HG03520 (cell line): ENCODE data around the gene EXD2.
"Not testable (repeated sequence)": the region's sequence is repeated elsewhere in the genome, so short reads cannot be mapped to it uniquely, and the experiment has no call there.

ENCODE experiments used
- ATAC-seq: cut with Tn5 transposase; IDR thresholded peaks from one replicate; pipeline ENCODE4 v1.9.1; 2021; ENCODE audit warnings: mild to moderate bottlenecking, moderate library complexity; ENCODE audit not compliant: unreplicated experiment

The EXD2 gene

DNA sequence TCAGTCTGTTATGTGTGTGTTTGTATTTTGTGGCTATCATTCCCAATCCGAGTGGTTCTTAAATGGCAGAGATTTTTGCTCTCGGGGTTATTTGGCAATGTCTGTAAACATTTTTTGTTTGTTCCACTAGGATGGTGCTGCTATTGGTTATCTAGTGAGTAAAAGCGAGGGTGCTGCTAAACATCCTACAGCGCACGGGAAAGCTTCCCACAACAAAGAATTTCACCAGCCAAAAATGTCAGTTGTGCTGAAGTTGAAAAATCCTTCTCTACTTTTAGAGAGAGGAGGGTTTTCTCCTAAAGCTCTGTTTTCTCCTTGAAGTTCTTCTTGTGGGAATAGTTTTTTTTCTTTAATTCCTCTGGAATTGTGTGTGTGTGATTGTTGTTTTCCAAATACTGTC lies 2.4 kb downstream of the EXD2 start:
- ATAC-seq: no peak

DNA sequence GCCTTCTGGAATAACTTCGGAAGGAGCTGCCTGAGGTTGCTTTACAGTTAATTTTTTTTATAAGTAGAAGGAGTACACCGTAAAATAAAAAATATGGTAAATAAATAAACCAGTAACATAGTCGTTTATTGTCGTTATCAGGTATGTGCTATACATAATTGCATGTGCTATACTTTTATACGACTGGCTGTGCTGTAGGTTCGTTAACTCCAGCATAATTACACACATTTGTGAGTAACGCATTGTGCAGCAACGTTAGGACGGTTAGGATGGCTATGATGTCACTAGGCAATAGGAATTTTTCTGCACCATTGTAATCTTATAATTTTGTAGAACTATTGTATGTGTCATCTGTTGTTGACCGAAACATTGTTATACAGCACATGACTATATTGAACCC lies 8.5 kb downstream of the EXD2 start:
- no peak for ATAC-seq

DNA sequence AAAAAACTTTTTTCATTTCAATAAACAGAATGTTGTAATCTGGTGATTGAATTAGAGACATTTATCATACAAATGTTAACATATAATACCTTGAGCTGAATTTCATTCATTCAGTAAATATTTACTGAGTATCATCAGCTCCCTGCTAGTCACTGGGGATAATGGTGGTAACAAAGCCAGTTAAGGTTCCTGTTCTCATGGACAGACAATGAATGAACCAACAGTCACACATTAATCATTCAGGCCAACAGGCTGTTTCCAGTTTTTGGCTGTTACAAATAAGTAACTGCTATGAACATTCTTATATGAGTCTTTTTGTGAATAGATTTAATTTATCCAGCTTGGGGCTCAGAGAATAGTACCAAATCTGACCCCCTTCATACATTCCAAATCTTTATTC lies 13.5 kb downstream of the EXD2 start:
- no peak for ATAC-seq

DNA sequence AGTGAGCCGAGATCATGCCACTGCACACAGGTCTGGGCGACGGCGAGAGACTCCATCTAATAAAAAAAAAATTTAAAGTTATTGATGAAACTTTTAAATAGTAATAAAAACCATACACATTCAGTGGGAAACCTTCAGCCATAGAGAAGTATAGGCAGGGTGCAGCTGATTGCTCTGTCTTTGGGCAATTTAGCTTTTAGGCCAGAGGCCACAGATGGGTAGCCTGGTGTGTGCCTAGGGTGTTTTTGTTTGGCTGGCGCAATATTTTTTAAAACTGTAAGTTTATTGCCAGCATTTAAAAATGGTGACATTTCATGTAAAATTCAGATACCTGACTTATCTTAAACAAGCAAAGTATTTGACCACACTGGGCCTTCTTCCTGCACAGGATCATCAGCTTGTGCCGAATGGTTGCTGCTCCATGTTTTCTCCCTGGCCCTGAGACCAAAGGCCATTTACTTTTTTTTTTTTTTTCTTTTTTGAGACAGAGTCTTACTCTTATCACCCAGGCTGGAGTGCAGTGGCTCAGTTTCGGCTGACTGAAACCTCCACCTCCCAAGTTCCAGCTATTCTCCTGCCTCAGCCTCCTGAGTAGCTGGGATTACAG lies 16.2 kb downstream of the EXD2 start:
- ATAC-seq: no peak

DNA sequence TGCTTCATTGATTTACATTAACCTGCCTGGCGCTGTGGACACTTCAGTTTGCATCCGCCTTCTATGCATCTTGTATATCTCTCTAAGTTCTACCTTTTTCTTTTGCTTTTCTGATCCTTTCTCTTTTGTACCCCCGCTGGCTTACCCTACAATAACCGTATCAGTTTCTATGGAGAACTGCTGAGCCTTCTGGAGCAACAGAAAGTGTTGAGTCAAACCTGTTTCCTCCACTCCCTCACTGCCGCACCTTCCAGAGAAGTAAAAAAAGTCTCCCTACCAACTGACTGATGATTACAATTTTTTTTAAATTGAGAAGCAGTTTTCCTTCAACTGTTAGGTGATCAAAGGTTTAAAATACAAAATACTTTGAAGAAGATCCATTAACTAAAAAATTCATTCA lies 17.4 kb downstream of the EXD2 start:
- ATAC-seq: no peak

DNA sequence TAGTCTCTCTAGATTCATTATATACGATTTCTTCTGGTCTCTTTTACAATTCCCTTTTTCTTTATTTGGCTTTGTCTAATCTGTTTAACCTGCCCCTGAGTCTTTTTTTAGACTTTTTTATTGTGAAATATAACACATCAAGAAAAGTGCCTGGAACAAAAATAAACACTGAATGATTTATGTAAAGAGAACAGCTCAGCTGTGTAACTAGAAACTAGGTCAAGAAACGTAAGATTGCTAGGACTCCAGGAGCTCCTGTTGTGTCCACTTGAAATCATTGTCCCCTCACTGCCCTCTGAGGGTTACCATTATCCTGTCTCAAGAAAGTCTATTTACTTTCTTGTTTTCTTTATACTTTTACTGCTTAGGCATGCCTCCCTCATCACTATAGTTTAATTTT lies 23.1 kb downstream of the EXD2 start:
- no peak for ATAC-seq

DNA sequence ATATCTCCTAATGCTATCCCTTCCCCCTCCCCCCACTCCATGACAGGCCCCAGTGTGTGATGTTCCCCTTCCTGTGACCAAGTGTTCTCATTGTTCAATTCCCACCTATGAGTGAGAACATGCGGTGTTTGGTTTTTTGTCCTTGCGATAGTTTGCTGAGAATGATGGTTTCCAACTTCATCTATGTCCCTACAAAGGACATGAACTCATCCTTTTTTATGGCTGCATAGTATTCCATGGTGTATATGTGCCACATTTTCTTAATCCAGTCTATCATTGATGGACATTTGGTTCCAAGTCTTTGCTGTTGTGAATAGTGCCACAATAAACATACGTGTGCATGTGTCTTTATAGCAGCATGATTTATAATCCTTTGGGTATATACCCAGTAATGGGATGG lies 26.4 kb downstream of the EXD2 start:
- not testable (repeated sequence) for ATAC-seq

DNA sequence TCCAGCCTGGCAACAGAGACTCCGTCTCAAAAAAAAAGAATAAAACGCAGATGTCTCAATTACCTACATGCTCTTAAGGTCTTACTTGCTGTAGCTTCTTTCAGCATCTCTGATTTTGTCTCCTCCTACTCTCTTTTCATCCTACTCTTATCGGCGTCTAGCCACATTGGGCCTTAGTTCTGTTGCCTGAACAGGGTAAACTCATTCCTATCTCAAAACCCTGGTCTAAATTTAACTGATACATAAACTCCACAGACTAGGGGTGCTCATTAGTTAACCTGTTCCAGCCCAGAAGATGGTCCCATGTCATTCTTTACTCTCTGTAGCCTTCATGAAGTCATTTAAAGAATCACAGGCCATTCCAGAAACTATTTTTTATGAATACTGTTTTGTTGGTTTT lies 33.6 kb downstream of the EXD2 start:
- ATAC-seq: no peak

DNA sequence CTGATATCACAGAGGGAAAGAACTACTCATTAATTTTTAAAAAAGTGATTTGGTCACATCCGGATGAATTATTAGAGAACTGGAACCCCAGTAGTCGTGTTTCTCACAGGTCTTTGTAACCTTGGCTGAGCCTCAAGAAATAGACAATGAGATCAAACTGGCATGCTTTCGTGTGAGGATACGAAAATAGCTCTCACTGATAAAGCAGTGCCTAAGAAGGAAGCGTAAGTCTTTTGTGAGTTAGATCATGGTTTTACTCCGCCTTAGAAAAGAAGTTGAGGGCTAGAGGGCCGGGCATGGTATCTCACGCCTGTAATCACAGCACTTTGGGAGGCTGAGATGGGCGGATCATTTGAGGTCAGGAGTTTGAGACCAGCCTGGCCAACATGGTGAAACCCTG lies 34.9 kb downstream of the EXD2 start:
- no peak for ATAC-seq

DNA sequence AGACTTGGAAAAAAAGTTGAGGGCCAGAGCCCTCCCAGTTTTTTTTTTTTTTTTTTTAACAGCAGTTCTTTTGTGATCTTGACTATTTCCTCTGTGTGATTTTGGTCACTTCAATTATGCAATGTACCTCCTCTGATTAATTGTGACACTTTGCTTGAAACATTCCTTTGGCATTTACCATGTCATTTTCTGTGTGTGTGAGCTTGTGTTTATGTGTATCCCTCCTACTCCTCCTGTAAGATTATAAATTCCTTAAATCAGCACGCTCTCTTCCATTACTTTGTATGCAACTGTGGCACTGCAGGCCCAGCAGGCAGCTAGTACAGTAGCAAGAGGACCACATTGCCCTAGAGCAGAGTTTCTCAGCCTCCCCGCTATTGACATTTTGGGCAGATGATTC lies 35.4 kb downstream of the EXD2 start:
- ATAC-seq: no peak

DNA sequence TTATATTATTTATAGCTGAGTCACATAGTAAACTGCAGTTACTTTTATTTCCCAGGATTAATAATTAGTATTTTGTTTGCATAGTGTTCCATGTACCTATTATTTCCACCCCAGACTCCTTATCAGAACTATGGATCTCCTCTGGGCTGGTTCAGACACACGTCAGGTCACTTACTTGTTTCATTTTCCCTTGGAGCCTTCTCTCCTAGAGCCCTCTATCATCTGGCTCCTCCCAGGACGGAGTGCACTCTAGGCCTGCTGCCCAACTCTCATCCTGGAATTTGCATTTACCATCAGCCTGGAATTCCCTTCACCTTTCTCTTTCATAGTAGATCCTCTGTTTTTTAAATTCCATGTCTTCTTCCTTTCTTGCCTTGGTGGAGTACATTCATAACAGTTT lies 40.2 kb downstream of the EXD2 start:
- ATAC-seq: no peak

DNA sequence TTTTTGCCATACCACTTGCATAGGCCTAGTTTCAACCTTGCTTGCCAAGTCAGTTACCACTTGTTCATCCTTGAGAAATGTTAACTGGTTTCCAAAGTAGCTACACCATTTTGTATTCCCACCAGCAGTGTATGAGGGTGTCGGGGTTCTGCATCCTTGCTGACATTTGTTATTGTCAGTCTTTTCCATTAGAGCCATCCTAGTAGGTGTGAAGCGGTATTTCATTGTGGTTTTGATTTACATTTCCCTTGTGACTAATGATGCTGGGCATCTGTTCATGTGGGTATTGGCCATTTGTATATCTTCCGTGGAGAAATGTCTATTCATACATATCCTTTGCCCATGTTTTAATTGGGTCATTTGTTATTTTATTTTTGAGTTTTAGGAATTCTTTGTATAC lies 41.1 kb downstream of the EXD2 start:
- ATAC-seq: no peak

DNA sequence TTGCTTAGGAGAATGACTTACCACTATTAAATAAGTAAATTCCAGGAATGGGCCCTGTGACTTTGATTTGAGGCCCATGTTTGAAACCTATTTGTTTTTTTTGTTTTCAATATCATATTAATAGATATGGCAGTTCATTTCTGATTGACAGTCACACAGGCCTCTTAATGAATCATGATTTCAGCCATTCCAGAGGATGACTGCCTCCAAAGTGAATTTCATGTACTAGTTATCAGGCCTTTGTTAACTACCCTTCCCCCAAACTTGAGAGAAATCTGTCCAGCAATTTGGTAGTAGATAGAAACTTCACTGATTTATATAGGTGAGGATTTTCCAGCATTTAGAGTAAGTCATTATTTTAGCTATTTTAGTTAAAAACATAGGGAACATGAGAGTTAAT lies 42.8 kb downstream of the EXD2 start:
- no peak for ATAC-seq

DNA sequence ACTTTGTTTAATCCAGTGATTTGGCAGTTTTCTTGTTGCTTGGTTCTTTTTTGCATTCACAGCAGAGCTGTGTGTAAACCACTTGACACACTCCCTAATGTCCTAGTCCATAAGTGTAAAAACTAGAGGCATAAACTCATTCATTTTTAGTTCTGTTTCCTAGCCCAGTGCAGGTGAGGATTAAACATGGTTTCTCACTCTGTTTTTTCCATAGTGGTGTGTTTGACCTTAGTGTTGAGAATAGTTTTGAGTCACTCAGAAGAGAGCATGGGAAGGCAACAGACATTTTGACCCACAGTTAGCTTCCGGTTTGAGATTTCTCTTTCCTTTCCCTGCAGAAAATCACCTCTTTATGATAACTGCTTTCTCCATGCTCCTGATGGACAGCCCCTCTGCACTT lies 44.4 kb downstream of the EXD2 start:
- ATAC-seq: no peak

DNA sequence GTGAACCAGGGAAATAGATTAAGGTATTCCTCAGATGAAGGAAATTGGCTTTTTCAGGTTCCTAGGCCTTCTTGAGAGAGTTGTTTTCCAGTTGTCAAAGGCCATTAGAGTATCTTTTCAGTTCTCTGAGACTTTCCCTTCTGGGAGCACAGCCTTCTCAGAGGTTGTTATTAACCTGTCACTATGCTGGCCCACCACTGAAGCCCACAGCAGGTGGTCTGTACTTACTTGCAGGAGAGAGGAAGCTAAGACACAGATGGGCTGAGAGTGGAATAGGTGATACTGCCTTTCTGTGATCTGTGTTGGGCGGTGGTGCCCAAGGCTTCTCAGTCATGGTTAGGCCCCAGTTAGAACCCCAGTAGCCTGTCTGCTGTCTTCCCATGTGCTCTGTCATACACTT lies 45.8 kb downstream of the EXD2 start:
- ATAC-seq: no peak

DNA sequence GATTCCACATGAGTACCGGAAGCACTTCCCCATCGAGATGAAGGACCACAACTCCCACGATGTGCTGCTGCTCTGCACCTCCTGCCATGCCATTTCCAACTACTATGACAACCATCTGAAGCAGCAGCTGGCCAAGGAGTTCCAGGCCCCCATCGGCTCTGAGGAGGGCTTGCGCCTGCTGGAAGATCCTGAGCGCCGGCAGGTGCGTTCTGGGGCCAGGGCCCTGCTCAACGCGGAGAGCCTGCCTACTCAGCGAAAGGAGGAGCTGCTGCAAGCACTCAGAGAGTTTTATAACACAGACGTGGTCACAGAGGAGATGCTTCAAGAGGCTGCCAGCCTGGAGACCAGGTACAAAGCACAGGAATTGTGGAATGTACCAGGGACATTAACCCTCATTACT lies 46.3 kb downstream of the EXD2 start:
- no peak for ATAC-seq

DNA sequence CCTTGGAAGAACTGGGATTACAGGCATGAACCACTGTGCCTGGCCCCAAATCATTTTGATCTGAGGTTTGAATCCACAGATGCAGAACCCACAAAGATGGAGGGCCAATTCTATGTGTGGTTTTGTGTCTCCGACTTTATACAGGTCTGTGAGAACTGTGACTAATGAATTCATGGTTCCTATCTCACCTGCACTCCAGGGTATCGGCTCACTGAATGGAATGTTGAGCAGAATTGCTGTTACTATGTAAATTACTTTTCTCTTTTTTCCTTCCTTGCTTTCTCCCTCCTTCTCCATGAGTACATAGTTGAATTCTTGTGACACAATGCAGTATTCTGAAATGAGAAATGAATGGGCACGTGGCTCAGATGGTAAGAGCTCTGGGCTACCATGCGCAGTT lies 47.6 kb downstream of the EXD2 start:
- ATAC-seq: no peak

DNA sequence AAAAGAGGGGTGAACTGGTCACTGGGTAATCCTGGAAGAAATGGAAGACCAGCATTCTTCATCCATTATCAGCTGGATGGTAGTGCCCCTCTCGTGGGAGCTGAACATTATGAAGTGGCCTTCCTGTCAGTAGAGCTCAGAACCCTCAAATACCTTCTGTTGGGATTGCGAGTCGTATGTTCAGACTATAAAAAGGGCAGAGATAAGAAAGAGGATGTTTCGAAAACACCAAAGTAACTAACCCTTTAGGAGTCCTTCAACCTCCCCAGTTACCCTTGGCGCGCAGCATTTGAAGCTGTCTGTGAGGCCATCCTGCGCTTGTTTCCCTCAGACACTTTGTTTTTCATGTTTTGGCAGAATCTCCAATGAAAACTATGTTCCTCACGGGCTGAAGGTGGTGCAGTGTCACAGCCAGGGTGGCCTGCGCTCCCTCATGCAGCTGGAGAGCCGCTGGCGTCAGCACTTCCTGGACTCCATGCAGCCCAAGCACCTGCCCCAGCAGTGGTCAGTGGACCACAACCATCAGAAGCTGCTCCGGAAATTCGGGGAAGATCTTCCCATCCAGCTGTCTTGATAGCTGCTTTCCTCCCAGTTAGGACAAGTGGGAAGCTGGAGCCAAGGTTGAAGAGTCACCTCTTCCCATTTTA lies 49.4 kb downstream of the EXD2 start:
- no peak for ATAC-seq

DNA sequence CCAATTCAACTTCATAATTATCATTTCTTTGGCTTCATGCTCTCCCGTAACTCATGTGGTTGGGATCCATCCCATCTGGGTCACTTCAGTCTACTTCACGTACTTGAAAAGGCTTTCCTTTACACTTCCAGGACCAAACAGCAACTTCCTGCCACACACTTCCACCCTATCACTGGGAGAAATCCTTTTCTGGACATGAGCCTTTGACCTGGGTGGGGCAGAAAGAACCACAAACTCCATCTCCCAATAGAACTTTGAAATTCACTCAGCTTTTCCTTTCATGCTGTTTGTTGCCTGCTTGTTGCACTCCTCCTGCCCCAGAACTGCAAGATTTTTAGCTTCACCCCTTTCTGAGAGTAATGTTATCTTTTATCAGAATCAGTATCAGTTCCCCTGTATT lies 50.3 kb downstream of the EXD2 start:
- no peak for ATAC-seq

DNA sequence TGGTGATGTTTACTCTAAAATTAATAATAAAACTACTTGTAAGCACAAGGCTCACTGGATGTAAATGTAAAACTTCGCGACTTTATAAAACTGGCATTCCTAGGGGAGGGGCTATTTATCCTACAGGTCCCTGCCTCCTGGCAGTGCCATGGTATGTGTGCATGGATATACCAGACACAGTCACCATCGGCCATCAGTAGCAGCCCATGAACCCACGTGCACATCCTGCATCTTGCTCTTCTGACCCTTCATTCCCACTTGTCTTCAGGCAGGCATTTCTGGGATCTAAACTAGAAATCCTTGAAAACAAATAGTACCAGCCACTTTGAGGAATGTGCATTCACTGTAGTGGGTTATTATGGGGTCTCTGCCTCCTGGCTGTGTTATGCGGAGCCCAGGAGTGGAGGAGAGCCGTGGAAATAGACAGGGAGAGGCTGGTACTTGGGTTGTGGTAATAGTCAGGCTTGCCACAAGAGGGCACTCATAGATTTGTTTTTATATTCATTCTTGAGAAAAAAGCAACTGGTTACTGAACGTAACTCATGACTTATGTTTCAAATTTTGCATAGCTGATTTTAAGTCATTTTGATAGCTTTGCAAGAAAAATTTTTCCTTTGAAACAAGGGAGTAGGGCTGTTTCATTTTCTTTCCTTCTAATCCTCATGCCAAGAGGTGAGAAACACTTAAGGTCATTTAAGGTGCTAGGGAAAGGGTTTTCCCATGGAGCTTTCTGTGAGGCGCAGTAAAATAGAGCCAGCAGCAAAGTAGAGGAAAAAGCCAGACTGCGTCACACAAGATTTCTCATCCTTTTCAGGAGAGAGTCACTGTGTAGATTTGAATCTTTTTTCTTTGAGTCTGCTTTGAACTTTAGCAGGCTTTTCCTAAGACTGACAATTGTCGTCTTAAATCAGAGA lies 51.3 kb downstream of the EXD2 start:
- ATAC-seq: no peak

DNA sequence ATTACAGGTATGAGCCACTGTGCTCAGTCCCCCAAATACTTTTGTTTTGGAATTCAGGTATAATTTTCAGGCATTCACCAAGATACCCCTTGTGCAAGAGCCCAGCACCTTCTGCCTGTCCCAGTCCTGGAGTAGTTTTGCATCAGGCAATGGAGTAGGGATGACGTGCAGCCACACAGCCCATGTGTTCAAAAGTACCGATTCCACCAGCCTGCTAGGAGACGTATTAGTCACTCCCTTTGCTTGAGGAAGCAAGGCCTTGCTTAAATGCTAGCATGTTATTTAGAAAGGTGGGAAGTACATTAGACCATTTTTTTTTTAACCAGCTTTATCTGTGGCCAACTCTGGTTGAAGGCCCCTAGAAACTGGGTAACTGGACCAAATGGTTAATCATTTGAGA lies 53.6 kb downstream of the EXD2 start:
- no peak for ATAC-seq

DNA sequence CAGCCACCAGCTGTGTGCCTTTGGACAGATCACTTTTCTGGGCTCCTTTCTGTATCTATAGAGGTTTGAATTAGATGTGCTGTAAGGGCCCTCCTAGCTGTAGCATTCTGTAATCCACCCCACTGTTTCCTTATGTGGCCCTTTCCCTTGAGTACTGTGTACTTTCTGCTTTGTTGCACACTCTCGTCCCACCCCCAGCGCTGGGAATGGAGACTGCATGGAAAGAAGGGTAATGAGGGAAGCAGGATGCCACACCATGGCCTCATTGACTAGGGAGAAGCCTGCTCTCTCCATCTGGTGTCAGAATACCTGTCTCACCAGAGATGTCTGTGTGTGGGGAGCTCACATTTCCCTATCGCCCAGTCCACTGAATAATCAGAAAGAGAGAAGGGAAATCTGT lies 55.0 kb downstream of the EXD2 start:
- no peak for ATAC-seq
